OCI-LY1 (cell line): ENCODE measurements around the gene EEFSEC.

Source experiments
- H2AFZ ChIP-seq: fragments of 200-600 bp; sonication (generic), shearing (Covaris generic); 2 replicates; pipeline ENCODE4 v1.6.0; 2014; ENCODE audit warnings: antibody characterized with exemption, mild to moderate bottlenecking, low read length
- H3F3A ChIP-seq: fragments of 200-600 bp; sonication (generic), shearing (Covaris generic); 2 replicates; pipeline ENCODE4 v1.6.0; 2014; ENCODE audit warnings: mild to moderate bottlenecking, antibody characterized with exemption, low read length, moderate library complexity; ENCODE audit not compliant: insufficient read depth
- H3K27ac ChIP-seq: fragments of 200-600 bp; sonication (generic); 2 replicates; pipeline ENCODE4 v1.5.1; 2014; ENCODE audit warnings: low read length, mixed run types, mild to moderate bottlenecking, low read depth; ENCODE audit not compliant: poor library complexity, severe bottlenecking
- H3K27me3 ChIP-seq: fragments of 200-600 bp; sonication (generic); 2 replicates; pipeline ENCODE4 v1.6.0; 2014; ENCODE audit warnings: antibody characterized with exemption, mild to moderate bottlenecking, low read length, moderate library complexity; ENCODE audit not compliant: insufficient read depth
- H3K36me3 ChIP-seq: fragments of 200-600 bp; sonication (generic); 2 replicates; pipeline ENCODE4 v1.6.1; 2014; ENCODE audit warnings: mild to moderate bottlenecking, antibody characterized with exemption, low read length, moderate library complexity, mixed read lengths; ENCODE audit not compliant: insufficient read depth
- H3K4me1 ChIP-seq: fragments of 200-600 bp; sonication (generic); 2 replicates; pipeline ENCODE4 v1.5.1; 2014; ENCODE audit warnings: mild to moderate bottlenecking, low read length, moderate library complexity; ENCODE audit not compliant: insufficient read depth, severe bottlenecking
- H3K4me2 ChIP-seq: fragments of 200-600 bp; sonication (generic), shearing (Covaris generic); 2 replicates; pipeline ENCODE4 v1.6.1; 2014; ENCODE audit warnings: low read length
- H3K4me3 ChIP-seq: fragments of 200-600 bp; sonication (generic); 2 replicates; pipeline ENCODE4 v1.5.1; 2014; ENCODE audit warnings: low read length, low read depth, mild to moderate bottlenecking, mixed read lengths; ENCODE audit not compliant: poor library complexity, severe bottlenecking
- H3K79me2 ChIP-seq: fragments of 200-600 bp; shearing (Covaris generic); 2 replicates; pipeline ENCODE4 v1.6.1; 2016; ENCODE audit warnings: mixed run types, low read length, mixed read lengths; ENCODE audit not compliant: insufficient read depth
- H3K9ac ChIP-seq: fragments of 200-600 bp; sonication (generic), shearing (Covaris generic); 2 replicates; pipeline ENCODE4 v1.6.1; 2014; ENCODE audit warnings: mild to moderate bottlenecking, low read length, mixed read lengths
- H3K9me2 ChIP-seq: fragments of 200-600 bp; sonication (generic), shearing (Covaris generic); 2 replicates; pipeline ENCODE4 v1.6.1; 2014; ENCODE audit warnings: low read depth, mild to moderate bottlenecking, low read length, mixed read lengths
- H3K9me3 ChIP-seq: fragments of 200-600 bp; shearing (Covaris generic); 2 replicates; pipeline ENCODE4 v1.6.1; 2014; ENCODE audit warnings: low read length, mixed read lengths
- H4K20me1 ChIP-seq: fragments of 200-600 bp; sonication (generic), shearing (Covaris generic); 2 replicates; pipeline ENCODE4 v1.6.0; 2016; ENCODE audit warnings: mild to moderate bottlenecking, low read length; ENCODE audit not compliant: insufficient read depth
- CTCF ChIP-seq: fragments of 200-600 bp; sonication (generic), shearing (Covaris generic); IDR thresholded peaks from 2 replicates; pipeline ENCODE4 v1.5.1; 2017; ENCODE audit warnings: mild to moderate bottlenecking, antibody characterized with exemption, low read length, moderate library complexity, mixed read lengths
- EZH2 ChIP-seq: fragments of 200-600 bp; sonication (generic), shearing (Covaris generic); IDR thresholded peaks from 2 replicates; pipeline ENCODE4 v1.8.0; 2017; ENCODE audit warnings: borderline replicate concordance, mixed run types, mild to moderate bottlenecking, antibody characterized with exemption, low read length, moderate library complexity, mixed read lengths

EEFSEC gene

GRCh38 chr3:128319741-128320141 lies 166.5 kb downstream of the EEFSEC start:
- Histone ChIP-seq H3K79me2 (no peaks in the 10 kb centered on the region), H3K4me2 (no peak overlapping the region), H3F3A (no peaks in the 10 kb centered on the region), H3K27me3 (no peaks in the 10 kb centered on the region), H3K27ac (no peak overlapping the region), H3K9me3 (no peaks in the 10 kb centered on the region), H3K9me2 (no peaks in the 10 kb centered on the region), H3K9ac (no peak overlapping the region), H4K20me1 (no peaks in the 10 kb centered on the region), H3K4me1 (no peaks in the 10 kb centered on the region), H2AFZ (no peak overlapping the region), H3K4me3 (no peak overlapping the region), H3K36me3 (no peaks in the 10 kb centered on the region)
- no peak for TF ChIP-seq CTCF
- no peak for TF ChIP-seq EZH2

GRCh38 chr3:128320551-128321340 lies 167.5 kb downstream of the EEFSEC start:
- Histone ChIP-seq H3K9me2 (no peaks in the 10 kb centered on the region), H3K27me3 (no peaks in the 10 kb centered on the region), H3K4me1 (no peaks in the 10 kb centered on the region), H3K4me3 (no peak overlapping the region), H3K36me3 (no peaks in the 10 kb centered on the region), H3K27ac (no peak overlapping the region), H3K9me3 (no peaks in the 10 kb centered on the region), H3K4me2 (no peak overlapping the region), H3F3A (no peaks in the 10 kb centered on the region), H2AFZ (no peak overlapping the region), H3K79me2 (no peaks in the 10 kb centered on the region), H4K20me1 (no peaks in the 10 kb centered on the region), H3K9ac (no peak overlapping the region)
- no peak for TF ChIP-seq CTCF
- no peak for TF ChIP-seq EZH2

- no peak overlapping the region for H3K4me3 ChIP-seq
- H3K9me3 ChIP-seq, result no peaks in the 10 kb centered on the region
- TF ChIP-seq EZH2, result no peak
- no peak for TF ChIP-seq CTCF
- H4K20me1 ChIP-seq, result no peaks in the 10 kb centered on the region
- no peaks in the 10 kb centered on the region for H3K9me2 ChIP-seq
- no peak overlapping the region for H3K27ac ChIP-seq
- no peaks in the 10 kb centered on the region for H3K27me3 ChIP-seq
- no peaks in the 10 kb centered on the region for H3K79me2 ChIP-seq
- H2AFZ ChIP-seq, result no peak overlapping the region
- no peaks in the 10 kb centered on the region for H3F3A ChIP-seq
- no peak overlapping the region for H3K9ac ChIP-seq
- no peaks in the 10 kb centered on the region for H3K4me1 ChIP-seq
- H3K36me3 ChIP-seq, result no peaks in the 10 kb centered on the region
- H3K4me2 ChIP-seq, result no peak overlapping the region
Observed at GRCh38 chr3:128321418-128321817, 168.1 kb downstream of the EEFSEC start.
